Inferior parietal cortex (tissue), 1 donor: ENCODE data around the gene CEP89.
"Not testable (repeated sequence)": the region's sequence is repeated elsewhere in the genome, so short reads cannot be mapped to it uniquely, and the experiment has no call there.

Experiments used
- DNase-seq: peaks from one replicate; pipeline ENCODE4 v3.0.0-alpha.2; 2016; ENCODE audit errors: extremely low spot score

Gene CEP89

DNA sequence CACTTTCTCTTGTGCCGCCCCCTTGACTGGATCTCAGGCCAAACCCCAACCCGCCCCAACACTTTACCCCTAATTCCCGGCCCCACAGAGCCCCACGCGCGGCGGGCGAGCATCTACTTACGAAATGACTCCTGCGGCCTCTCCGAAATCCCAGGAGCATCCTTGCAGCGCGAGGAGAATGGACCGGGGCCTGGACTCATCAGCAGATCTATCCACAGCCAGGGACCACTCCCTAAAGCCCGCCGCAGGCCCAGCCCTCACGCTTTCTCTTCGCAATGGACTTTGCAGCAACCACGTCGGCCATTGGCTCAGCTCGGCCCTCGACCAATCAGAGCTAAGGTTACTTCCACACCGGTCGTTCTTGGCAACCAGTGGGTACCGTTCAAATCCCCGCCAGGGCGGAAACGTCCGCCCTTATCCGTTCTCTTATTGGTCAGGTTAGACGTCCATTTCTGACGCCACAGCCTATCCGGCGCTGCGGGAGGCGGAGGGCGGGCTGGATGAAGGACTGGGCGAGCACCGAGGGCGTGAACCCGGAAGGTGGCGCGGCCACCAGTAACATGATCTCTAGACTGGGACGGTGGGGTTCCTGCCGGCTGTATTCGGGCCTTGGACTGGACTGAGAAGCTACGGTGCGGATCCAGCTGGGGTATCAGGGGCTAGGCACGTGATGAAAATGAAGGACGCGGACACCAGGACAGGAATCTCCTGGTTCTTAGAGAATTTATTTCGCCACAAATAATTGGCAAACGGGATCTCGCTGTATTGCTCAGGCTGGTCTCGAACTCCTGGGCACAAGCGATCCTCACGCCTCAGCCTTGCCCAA is at the start of gene CEP89, which contains the start of gene FAAP24:
TSS of gene CEP89 (minus strand) at position 244 of the 826 bp plus-strand sequence. CDS start at position 160, 84 bp downstream.
TSS of gene FAAP24 (plus strand) at position 528 of the 826 bp plus-strand sequence. CDS start 955 bp downstream, outside the sequence.
- peak; percentile 100 for DNase-seq

DNA sequence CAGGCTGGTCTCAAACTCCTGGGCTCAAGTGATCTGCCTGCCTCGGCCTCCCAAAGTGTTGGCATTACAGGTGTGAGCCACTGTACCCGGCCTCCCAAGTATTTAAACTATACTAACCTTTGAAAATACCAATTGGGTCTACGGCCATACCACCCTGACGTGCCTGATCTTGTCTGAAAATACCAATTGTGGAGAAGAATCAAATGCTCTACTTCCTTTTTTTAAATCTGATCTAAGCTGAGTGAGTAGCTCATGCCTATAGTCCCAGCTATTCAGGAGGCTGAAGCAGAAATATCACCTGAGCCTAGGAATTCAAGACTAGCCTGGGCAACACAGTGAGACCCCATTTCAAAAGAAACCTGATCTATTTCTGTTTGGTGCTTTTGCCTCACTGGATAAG is 39.1 kb upstream of the CEP89 start:
- DNase-seq = not testable (repeated sequence)

DNA sequence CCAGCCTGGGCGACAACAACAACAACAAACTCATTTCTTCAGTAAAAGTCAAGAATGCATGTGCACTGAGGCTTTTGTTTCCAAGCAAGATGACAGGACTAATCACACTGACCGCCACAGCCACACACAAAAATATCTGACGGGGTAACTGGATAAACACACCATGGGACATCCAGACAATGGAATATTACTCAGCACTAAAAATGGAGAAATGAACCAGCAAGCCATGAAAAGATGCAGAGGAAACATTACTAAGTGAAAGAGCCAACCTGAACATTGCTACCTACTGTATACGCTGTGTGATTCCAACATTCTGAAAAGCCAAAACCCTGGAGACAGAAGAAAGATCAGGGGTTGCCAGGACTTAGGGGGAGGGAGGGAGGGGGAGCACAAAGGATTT is 37.0 kb upstream of the CEP89 start:
- DNase-seq = no peak

DNA sequence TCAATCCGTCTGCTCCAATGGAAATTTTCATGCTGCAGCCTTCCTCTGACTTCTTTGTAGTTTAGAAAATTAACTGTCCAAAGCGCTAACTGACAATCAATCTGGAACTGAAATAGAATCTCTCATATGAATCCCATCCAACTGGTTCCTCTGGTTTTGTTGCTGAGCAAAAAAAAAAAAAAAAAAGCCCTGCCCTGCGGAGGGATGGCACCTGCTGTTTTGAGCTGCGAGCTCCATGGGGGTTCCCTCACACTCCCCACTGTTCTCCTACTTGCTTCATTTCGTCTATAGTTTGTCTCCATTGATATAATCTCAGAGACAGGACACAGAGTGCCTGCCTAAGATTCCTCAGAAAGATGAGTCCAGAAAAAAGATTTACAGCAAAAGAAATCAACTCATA is 33.7 kb upstream of the CEP89 start:
- no peak for DNase-seq

DNA sequence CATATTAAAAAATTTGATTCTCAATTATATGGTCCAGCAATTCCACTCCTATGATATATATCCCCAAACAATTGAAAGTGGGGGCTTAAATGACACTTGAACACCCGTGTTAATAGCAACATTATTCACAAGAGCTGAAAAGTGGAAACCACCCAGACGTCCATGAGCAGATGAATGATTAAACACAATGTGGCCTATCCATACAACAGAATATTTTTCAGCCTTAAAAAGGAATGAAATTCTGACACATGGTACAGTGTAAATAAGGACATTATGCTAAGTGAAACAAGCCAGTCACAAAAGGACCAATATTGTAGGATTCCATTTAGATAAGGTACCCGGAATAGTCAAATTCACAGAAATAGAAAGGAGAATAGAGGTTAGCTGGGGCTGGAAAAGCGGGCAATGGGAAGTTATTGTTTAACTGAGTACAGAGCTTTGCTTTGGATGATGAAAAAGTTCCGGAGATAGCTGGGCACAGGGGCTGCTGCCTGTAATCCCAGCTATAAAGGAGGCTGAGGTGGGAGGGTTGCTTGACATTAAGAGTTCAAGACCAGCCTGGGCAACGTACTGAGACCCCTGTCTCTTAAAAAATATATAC is 31.8 kb upstream of the CEP89 start:
- not testable (repeated sequence) for DNase-seq

DNA sequence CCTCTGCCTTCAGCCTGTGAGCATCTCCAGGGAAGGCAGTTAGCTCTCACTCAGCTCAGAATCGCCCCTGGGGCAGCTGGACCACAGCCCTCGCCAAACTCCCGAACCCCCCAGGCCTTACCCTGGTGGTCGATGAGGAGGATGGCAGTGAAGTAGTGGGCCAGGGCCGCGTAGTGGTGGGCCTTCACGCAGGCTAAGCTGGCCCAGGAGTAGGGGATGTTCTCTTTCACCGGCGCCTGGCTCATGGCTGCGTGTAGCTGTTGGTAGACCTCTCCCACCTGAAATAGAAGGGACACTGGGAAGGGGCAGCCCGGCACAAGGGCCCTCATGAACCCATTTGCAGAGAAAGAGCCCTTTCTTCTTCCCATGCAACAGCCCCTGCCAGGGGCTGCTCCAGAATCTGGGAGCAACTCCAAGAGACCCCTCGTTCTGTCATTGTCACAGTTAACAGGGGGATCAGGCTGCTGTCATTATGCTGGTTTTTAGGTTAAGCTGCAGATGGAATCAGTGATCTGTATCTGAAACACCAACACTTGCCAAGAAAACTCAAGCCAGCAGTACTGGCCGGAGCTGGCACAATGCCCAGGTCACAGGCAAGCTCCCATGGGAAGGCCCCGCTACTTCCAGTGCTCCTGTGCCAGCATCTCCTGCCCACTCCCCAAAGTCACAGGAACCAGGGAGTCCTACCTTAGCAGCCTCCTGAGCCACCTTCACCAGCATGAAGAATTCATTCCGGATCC is 30.5 kb upstream of the CEP89 start:
- DNase-seq = not testable (repeated sequence)

DNA sequence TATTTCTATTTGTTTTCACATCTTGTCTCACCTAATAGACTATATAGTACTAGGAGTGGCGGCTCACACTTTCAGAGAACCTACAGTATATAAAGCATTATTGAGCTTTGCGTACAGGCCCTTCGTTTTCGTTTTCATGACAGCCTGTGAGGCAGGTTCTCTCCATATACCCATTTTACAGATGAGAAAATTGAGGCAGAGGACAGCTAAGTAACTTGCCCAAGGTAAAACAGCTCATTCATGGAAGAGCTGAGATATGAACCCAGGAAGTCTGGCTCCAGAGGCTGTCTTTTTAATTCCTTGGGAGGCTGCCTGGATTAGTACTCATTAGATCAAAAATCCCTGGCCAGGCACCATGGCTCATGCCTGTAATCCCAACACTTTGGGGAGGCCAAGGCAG is 29.2 kb upstream of the CEP89 start:
- no peak for DNase-seq

DNA sequence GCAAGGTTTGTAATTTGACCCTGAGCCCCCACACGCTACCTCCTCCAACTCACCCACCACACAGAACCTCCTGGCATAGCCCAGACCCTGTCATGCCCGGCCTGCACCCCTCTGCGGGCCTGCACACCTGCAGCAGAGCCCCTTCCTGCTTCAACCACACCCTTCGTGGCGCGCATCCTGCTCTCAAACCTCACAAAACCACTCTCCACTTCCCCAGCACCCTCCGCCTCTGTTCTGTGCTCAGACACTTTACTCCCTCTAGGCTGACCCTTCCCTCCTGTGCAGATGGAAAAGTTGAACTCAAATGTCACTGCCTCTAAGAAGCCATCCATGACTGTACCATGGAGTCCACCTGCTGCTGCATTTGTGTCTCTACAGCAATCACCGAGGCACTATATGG is 28.8 kb upstream of the CEP89 start:
- DNase-seq = no peak

DNA sequence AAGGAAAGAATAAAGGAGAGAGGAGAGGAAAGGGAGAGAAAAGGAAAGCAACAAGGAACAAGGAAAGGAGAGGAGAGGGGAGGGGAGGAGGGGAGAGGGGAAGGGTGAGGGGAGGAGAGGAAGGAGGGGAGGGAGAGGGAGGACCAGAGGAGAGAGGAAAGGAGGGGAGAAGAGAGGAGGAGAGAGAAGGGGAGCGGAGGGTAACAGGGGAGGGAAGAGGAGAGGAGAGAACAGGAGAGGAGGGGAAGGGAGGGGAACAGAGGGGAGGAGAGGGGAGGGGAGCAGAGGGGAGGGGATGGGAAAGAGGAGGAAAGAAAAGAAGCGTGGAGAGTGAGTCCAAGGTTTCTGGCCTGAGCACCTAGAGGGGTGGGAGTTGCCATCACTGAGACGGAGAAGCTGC is 27.0 kb upstream of the CEP89 start:
- DNase-seq = no peak

DNA sequence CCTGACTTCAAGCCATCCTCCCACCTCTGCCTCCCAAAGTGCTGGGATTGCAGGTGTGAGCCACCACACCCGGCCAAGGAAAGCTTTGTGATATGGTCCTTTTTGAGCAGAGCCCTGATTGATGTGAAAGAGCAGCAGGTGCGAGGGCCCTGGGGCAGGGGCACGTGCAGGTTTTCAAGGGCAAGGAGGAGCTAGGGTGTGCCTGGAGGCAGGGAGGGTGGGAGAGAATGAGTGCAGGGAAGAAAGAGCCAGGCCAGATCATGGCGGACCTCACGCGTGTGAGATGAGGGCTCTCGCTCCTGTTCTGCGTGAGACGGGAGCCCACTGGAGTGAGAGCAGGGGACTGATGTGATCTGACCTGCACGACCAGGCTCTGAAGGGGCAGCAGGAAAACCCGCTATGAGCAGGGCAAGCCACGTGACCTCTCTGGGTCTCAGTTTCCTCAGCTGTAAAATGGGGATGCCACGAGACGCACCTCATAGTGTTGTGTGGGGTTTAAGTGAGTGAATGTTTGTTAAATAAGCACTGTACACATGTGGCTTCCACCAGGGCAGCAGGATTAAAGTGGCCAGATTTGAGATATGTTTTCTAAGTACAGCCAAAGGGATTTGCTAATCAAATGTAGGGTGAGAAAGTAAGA is 26.1 kb upstream of the CEP89 start:
- no peak for DNase-seq

DNA sequence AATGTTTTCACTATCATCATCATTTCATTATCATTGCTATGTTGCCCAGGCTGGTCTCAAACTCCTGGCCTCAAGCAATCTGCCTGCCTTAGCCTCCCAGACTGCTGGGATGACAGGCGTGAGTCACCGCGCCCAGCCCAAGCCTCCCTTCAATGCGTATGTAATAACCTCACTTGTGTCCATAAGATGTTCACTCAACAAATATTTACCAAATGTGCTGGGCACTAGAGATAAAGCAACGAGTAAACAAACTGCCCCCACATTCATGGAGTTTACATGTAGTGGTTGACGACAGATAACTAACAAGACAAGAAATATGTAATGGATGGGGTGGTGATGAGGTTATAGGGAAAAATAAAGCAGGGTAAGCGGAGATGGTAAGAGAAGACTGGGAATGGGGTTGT is 25.3 kb upstream of the CEP89 start:
- DNase-seq = not testable (repeated sequence)

DNA sequence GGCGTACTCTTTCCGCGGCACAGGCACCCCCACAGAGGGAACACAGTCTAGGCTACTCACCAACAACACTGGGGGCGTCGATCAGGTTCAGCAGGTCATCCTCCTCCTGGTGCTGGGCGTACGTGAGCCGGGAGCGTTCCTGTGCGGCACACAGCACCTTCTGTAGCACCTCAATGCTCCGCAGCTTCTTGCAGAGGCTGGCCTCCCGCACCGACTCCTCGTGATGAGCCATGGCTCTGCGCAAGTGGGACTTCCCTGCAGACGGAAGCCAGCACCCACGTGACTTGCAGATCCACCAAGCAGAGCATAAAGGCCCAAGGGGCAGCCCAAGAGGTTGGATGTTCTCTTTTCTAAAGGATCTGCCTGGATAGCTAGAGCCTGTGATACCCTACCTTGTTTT is 24.2 kb upstream of the CEP89 start:
- DNase-seq = not testable (repeated sequence)

DNA sequence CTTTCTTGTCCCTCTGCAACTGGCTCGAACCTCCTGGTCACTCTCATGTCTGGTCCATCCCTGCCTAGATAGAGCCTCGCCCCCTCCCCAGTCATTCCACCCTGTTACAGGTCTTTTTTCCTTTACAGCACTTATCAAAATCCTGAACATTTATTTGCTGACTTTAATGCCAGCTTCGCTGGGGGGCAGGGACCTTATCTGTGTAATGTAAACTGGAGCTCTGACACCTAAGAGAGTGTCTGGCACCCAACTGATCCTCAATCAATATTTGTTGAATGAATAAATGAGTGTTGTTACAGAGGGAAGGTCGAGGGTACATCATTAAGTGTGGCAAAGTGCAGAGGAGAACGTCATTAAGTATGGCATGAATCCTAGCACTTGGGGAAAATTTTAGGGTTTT is 17.0 kb upstream of the CEP89 start:
- DNase-seq = no peak

DNA sequence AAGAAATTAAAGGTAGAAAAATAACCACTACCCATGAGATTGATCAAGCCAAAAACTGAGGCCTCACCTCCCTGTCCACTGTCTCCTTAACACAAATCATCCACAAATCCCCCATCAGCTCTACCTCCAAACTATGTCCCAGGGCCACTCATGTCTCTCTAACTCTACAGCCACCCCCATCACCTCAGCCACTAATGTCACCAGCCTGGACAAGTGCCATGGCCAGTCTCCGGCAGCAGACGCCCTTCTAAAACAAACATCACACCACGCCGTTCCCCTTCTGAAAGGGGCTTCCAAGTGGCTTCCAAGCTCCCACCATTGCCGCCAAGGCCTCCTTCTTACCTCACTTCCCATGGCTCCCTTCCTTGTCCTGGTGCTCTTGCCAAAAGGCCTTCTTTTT is 16.5 kb upstream of the CEP89 start:
- DNase-seq = not testable (repeated sequence)

DNA sequence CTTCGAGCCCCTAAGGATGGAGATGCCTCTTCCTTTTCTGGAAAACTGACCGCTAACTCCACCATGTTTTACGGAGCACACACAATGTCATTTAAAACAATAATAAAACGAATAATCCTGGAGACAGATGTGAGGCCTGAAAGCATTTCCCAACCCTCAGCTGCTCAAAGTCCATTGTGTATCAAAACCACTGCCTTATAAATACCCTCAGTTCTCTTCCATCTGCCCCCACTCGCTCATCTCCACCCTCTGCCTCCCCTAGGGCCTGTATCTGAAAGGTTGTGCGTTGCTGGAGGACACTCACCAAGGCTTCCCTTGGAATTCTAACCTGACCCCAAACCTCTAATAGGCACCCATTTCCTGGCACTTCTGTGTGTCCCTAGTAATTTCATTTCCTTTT is 10.7 kb upstream of the CEP89 start:
- not testable (repeated sequence) for DNase-seq

DNA sequence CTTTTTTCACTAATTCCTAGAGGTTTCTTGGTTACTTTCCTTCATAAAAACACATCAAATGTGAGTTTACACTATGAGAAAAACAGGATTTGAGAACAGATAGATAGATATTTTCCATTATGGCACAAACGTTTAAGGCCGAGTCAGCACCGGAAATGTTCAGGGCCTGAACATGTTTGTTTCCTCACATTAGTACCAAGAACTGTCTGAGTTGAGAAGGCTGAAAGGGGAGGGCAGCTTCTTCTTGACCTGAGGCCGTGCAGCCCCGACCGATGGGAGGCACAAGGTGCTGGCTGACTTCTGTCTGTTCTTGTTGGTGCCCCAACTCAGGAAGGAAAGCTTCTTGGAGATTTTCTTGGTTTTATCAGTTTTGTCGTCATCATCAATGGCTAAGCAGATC is 8.0 kb upstream of the CEP89 start:
- not testable (repeated sequence) for DNase-seq

DNA sequence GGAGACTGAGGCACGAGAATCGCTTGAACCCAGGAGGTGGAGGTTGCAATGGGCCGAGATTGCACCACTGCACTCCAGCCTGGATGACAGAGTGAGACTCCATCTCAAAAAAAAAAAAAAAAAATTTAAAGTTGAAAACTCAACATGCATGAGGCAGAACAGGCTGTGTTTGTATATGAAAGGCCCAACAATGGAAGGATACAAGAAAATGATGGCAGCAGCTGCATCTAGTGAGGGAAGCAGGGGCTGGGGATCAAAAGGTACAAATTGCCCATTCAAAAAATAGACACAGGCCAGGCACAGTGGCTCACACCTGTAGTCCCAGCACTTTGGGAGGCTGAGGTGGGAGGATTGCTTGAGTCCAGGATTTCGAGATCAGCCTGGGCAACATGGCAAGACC is 6.1 kb upstream of the CEP89 start:
- not testable (repeated sequence) for DNase-seq

DNA sequence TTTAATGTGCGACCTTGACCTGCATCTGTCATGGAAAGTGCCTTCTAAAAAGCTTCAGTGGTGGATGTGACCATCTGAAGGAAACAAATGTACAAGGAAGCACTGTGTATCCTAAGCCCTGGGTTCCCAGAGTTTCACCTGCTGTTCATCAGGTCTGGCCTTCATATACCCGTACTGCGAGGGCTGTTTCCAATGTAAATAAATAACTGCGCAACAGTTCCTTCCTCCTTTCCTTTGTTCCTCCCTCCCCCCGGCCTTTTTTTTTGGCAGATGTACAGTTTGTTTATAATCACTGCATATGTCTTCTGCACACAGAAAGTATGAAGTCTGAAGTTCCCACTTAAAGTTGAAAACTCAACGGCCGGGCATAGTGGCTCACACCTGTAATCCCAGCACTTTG is 5.5 kb upstream of the CEP89 start:
- DNase-seq = no peak

DNA sequence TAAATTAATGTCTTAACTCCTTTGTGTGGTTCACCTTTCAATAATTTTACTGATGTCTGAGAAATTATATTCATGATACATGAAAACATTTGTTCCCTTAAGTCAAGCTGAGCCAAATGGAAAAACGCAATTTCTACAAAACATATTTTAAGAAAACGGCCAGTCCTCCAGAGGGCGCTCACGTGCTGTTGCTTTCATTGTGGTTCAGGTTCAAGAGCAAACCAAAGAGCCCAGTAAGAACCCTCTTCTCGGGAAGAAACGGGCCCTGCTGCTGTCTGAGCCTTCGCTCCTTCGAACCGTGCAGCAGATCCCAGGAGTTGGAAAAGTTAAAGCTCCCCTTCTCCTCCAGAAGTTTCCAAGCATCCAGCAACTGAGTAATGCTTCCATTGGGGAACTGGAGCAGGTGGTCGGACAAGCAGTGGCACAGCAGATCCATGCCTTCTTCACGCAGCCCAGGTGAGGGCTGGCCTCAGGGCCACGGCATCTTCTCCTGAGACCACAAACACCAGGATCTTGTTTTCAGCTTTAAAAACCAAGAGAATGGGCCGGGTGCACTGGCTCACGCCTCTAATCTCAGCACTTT is 4.6 kb upstream of the CEP89 start:
- peak; percentile 78 for DNase-seq

DNA sequence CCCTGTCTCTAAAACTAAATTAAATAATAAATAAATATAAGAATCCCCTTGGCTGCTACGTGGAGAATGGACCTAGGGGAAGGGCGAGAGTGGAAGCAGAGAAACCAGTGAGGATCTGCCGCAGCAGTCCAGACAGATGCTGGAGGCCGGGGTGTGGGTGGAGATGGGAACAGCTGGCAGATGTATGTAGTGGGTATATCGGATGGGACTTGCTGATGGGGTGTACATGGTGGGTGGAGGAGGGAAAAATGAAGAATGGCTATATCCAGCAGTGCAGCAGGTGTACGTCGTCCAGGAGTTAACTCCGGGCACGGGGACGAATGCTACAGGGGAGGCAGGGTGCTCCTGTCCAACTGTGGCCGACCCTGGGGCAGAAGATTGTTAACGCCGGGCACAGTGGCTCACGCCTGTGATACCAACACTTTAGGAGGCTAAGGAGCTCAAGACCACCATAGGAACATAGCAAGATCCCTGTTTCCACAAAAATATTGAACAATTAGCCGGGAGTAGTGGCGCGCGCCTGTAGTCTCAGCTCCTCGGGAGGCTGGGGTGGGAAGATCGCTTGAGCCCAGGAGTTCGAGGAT is 654 bp downstream of the CEP89 start:
- no peak for DNase-seq

DNA sequence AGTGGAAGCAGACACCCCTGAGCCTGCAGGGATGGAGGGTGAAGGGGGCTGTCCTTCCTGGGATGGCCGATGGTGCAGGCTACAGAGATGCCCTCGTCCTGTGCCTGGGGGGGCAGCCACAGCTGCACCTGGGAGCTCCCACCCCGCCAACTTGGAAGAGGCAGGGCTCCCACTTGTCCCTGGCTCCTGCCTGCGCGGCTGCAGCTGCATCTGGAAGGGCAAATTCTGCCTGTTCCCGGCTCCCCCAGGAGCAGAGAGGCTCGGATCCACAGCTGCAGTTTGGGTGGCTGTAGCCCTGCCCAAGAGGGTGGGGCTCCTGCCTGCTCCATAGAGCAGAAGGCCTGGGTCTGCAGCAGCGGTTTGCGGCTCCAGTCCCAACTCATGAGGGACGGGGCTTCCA is 2.2 kb downstream of the CEP89 start:
- DNase-seq = no peak
